HEK293 (cell line): ENCODE data around the gene EPB41L2.
"Not testable (repeated sequence)": the region's sequence is repeated elsewhere in the genome, so short reads cannot be mapped to it uniquely, and the experiment has no call there.

Experiments
- CTCF ChIA-PET: fragments of 350-600 bp; formaldehyde crosslinking; extraction: SDS; loops from one replicate; lab custom pipeline; 2021; ENCODE audit warnings: antibody characterized with exemption; lab: Yijun Ruan, JAX
- POLR2A ChIA-PET: fragments of 300-600 bp; formaldehyde crosslinking; extraction: SDS; loops from one replicate; lab custom pipeline; 2020; ENCODE audit warnings: antibody characterized with exemption, inconsistent platforms; lab: Yijun Ruan, JAX
- H3K27ac ChIP-seq: fragments of 200-500 bp; sonication (Bioruptor generic); 2 replicates; pipeline ENCODE4 v1.5.1; 2014; ENCODE audit warnings: low read depth, low read length, control low read depth, inconsistent platforms; ENCODE audit errors: extremely low read depth
- H3K36me3 ChIP-seq, 2 experiments: fragments of 200-500 bp in 1 of 2; sonication (Bioruptor generic) in 1 of 2; 1 replicate in 1 of 2; 2 replicates in 1 of 2; pipeline ENCODE4 v1.5.1; 2014 to 2017; ENCODE audit warnings: inconsistent platforms in 2 of 2, low read length in 2 of 2; ENCODE audit not compliant: control insufficient read depth in 2 of 2, insufficient read depth in 1 of 2
- H3K4me1 ChIP-seq: fragments of 200-500 bp; sonication (Bioruptor generic); 2 replicates; pipeline ENCODE4 v1.5.1; 2014; ENCODE audit warnings: mild to moderate bottlenecking, low read length, inconsistent platforms; ENCODE audit not compliant: control insufficient read depth, insufficient read depth
- H3K4me3 ChIP-seq: 2 replicates; pipeline ENCODE4 v1.5.1; 2011; ENCODE audit warnings: low read depth, mild to moderate bottlenecking, control low read depth, low read length, moderate library complexity
- H3K9me3 ChIP-seq: fragments of 200-500 bp; sonication (Bioruptor generic); 2 replicates; pipeline ENCODE4 v1.5.1; 2014; ENCODE audit warnings: low read depth, low read length, inconsistent platforms; ENCODE audit not compliant: control insufficient read depth, insufficient read depth
- KLF16 ChIP-seq: fragments of 450-650 bp; formaldehyde crosslinking; IDR thresholded peaks from 2 replicates; pipeline ENCODE4 v1.5.1; 2017; ENCODE audit warnings: missing biosample characterization, missing genetic modification characterization
- PRDM1 ChIP-seq: fragments of 450-650 bp; formaldehyde crosslinking; IDR thresholded peaks from 2 replicates; pipeline ENCODE4; 2016; ENCODE audit warnings: missing biosample characterization, missing genetic modification characterization
- WT1 ChIP-seq: fragments of 450-650 bp; formaldehyde crosslinking; IDR thresholded peaks from 2 replicates; pipeline ENCODE4 v1.5.1; 2016; ENCODE audit warnings: missing biosample characterization, missing genetic modification characterization
- ZBTB8A ChIP-seq: fragments of 450-650 bp; formaldehyde crosslinking; IDR thresholded peaks from 2 replicates; pipeline ENCODE4 v1.5.1; 2016; ENCODE audit warnings: missing biosample characterization, missing genetic modification characterization
- ZEB2 ChIP-seq: fragments of 450-650 bp; formaldehyde crosslinking; IDR thresholded peaks from 2 replicates; pipeline ENCODE4 v1.5.1; 2016; ENCODE audit warnings: missing biosample characterization, missing genetic modification characterization
- ZNF112 ChIP-seq: fragments of 450-650 bp; formaldehyde crosslinking; IDR thresholded peaks from 2 replicates; pipeline ENCODE4 v1.5.0; 2017; ENCODE audit warnings: missing biosample characterization, missing genetic modification characterization
- ZNF175 ChIP-seq: fragments of 450-650 bp; formaldehyde crosslinking; IDR thresholded peaks from 2 replicates; pipeline ENCODE4 v1.5.1; 2016; ENCODE audit warnings: missing biosample characterization, missing genetic modification characterization
- ZNF2 ChIP-seq: fragments of 450-650 bp; formaldehyde crosslinking; IDR thresholded peaks from 2 replicates; pipeline ENCODE4 v1.5.1; 2016; ENCODE audit warnings: missing biosample characterization, missing genetic modification characterization
- ZNF23 ChIP-seq: fragments of 450-650 bp; formaldehyde crosslinking; IDR thresholded peaks from 2 replicates; pipeline ENCODE4 v1.5.1; 2016; ENCODE audit warnings: missing biosample characterization, missing genetic modification characterization, borderline replicate concordance
- ZNF302 ChIP-seq: fragments of 450-650 bp; formaldehyde crosslinking; IDR thresholded peaks from 2 replicates; pipeline ENCODE4 v1.5.1; 2016; ENCODE audit warnings: missing biosample characterization, missing genetic modification characterization, low read depth
- ZNF48 ChIP-seq: fragments of 450-650 bp; formaldehyde crosslinking; IDR thresholded peaks from 2 replicates; pipeline ENCODE4 v1.5.1; 2016; ENCODE audit warnings: missing biosample characterization, missing genetic modification characterization
- ZNF555 ChIP-seq: fragments of 450-650 bp; formaldehyde crosslinking; conservative IDR thresholded peaks from 2 replicates; pipeline ENCODE4 v1.5.1; 2017; ENCODE audit warnings: missing biosample characterization, mild to moderate bottlenecking, missing genetic modification characterization, inconsistent platforms
- ZNF558 ChIP-seq: fragments of 450-650 bp; formaldehyde crosslinking; IDR thresholded peaks from 2 replicates; pipeline ENCODE4 v1.5.1; 2016; ENCODE audit warnings: missing biosample characterization, missing genetic modification characterization
- ZNF626 ChIP-seq: fragments of 450-650 bp; sonication (Bioruptor Pico); formaldehyde crosslinking; IDR thresholded peaks from 2 replicates; pipeline ENCODE4 v1.5.1; 2018; ENCODE audit warnings: missing biosample characterization, missing genetic modification characterization, inconsistent platforms
- TF ChIP-seq, protein P1 (sequence below): fragments of 450-650 bp; formaldehyde crosslinking; IDR thresholded peaks from 2 replicates; pipeline ENCODE4 v1.5.1; 2016; ENCODE audit warnings: missing biosample characterization, missing genetic modification characterization
- TF ChIP-seq, protein P2 (sequence below): fragments of 450-650 bp; formaldehyde crosslinking; IDR thresholded peaks from 2 replicates; pipeline ENCODE4 v1.5.1; 2016; ENCODE audit warnings: missing biosample characterization, missing genetic modification characterization, borderline replicate concordance
- TF ChIP-seq, protein P3 (sequence below): fragments of 450-650 bp; formaldehyde crosslinking; IDR thresholded peaks from 2 replicates; pipeline ENCODE4 v1.5.1; 2016; ENCODE audit warnings: missing biosample characterization, missing genetic modification characterization

EPB41L2 gene

DNA sequence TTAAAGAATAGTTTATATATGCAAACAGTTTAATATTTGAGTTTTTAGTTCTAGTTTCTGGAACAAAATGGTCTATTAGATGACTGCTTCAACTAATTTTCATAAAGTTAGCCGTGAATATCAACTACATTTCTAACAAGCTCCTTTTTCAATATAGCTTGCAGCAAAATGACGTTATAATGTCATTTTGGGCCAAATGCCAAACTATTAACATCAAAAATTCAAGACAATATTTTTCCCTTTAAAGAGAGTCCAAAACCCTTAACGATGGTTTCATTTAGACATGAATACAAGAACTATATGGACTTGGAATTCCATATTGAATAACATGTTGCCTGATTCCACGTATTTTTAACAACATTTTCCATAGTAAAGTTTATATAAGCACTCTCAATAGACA lies 144.9 kb downstream of the EPB41L2 start (continued):
- TF ChIP-seq, protein P1, sequence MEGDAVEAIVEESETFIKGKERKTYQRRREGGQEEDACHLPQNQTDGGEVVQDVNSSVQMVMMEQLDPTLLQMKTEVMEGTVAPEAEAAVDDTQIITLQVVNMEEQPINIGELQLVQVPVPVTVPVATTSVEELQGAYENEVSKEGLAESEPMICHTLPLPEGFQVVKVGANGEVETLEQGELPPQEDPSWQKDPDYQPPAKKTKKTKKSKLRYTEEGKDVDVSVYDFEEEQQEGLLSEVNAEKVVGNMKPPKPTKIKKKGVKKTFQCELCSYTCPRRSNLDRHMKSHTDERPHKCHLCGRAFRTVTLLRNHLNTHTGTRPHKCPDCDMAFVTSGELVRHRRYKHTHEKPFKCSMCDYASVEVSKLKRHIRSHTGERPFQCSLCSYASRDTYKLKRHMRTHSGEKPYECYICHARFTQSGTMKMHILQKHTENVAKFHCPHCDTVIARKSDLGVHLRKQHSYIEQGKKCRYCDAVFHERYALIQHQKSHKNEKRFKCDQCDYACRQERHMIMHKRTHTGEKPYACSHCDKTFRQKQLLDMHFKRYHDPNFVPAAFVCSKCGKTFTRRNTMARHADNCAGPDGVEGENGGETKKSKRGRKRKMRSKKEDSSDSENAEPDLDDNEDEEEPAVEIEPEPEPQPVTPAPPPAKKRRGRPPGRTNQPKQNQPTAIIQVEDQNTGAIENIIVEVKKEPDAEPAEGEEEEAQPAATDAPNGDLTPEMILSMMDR (tag by site-specific recombination): no peak
- TF ChIP-seq ZNF558 (tag by site-specific recombination): no peak
- TF ChIP-seq KLF16 (tag by site-specific recombination): no peak

DNA sequence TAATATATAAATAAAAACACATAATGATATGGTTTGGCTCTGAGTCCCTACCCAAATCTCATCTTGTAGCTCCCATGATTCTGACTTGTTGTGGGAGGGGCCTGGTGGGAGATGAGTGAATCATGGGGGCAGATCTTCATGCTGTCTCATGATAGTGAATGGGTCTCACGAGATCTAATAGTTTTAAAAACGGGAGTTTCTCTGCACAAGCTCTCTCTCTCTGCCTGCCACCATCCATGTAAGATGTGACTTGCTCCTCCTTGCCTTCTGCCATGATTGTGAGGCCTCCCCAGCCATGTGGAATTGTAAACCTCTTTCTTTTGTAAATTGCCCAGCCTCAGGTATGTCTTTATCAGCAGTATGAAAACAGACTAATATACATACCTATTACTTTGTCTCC lies 147.4 kb downstream of the EPB41L2 start:
- H3K4me1 ChIP-seq, H3K4me3 ChIP-seq, H3K27ac ChIP-seq, H3K36me3 ChIP-seq, POLR2A ChIA-PET, H3K9me3 ChIP-seq: not testable (repeated sequence)
- CTCF ChIA-PET: interaction anchor here (0.8 kb wide), 1 partner anchor 20 kb away, joined by 3 read pairs; no protein-coding TSS in a partner anchor

DNA sequence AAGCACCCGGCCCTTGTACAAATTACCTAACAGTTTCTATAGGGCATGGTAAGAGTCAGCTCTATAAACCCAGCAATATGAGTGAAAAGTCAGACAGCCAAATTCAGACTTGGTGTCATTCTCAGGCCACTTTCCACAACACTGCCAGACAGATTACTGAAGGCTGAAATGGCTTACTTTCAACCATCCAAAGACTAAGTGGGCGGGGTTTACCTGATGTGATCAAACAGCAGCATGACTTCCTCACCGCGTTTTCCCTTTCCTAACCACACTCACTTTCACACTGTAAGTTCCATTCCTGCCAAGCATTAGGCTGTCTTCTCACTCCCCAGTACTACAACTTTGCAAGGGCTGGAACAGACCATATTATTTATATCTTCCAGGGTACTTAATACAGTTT lies 149.9 kb downstream of the EPB41L2 start:
- H3K36me3 ChIP-seq: peaks cover 0 to 3% of the 10 kb centered on the region in 2 experiments; a peak in 1 of 3 replicates
- ChIA-PET POLR2A (no interaction called here), CTCF (interaction anchor here (0.6 kb wide), 1 partner anchor 1161 kb away, joined by 5 read pairs; no protein-coding TSS in a partner anchor)
- H3K27ac ChIP-seq: no peak overlapping the region
- TF ChIP-seq ZNF302 (tag by site-specific recombination): no peak
- TF ChIP-seq WT1 (tag by site-specific recombination): no peak
- TF ChIP-seq ZNF23 (tag by site-specific recombination): no peak
- TF ChIP-seq PRDM1 (tag by site-specific recombination): peak; percentile 41; the same call in 1 of the 2 replicates
- no peak overlapping the region for H3K4me3 ChIP-seq
- H3K9me3 ChIP-seq: no peaks in the 10 kb centered on the region
- H3K4me1 ChIP-seq: no peaks in the 10 kb centered on the region

DNA sequence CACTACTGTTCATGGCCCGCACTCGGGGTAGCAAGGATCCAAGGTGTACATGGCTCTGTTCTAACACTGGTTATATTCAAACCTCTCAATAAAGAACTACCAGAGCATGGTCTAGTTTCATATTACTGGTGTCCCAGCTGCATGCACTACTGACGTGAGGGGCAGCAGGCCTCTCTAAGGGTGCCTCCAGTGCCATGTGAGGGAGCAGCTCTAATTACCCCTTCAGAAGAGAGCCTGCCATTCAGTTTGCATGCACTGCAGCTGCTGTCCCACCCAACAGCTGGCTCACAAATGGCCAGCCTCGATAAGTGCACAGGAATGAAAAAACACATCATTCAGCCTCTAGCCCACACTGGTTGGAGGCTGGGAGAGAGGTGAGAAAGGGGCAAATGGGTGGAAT lies 150.6 kb downstream of the EPB41L2 start:
- H3K4me3 ChIP-seq: no peak overlapping the region
- no peak overlapping the region for H3K27ac ChIP-seq
- H3K36me3 ChIP-seq: peaks cover 0 to 3% of the 10 kb centered on the region in 2 experiments; a peak in 1 of 3 replicates
- no peaks in the 10 kb centered on the region for H3K4me1 ChIP-seq
- no peaks in the 10 kb centered on the region for H3K9me3 ChIP-seq
- ChIA-PET CTCF (interaction anchor here (0.6 kb wide), 1 partner anchor 1161 kb away, joined by 5 read pairs; no protein-coding TSS in a partner anchor), POLR2A (no interaction called here)
- TF ChIP-seq ZNF2 (no peak), ZEB2 (tag by site-specific recombination) (no peak), ZNF112 (tag by site-specific recombination) (no peak), ZNF48 (tag by site-specific recombination) (no peak), ZNF626 (no peak), ZBTB8A (tag by site-specific recombination) (no peak), ZNF175 (no peak), ZNF555 (no peak), ZNF23 (tag by site-specific recombination) (no peak), ZNF558 (tag by site-specific recombination) (no peak)
- TF ChIP-seq, protein P2, sequence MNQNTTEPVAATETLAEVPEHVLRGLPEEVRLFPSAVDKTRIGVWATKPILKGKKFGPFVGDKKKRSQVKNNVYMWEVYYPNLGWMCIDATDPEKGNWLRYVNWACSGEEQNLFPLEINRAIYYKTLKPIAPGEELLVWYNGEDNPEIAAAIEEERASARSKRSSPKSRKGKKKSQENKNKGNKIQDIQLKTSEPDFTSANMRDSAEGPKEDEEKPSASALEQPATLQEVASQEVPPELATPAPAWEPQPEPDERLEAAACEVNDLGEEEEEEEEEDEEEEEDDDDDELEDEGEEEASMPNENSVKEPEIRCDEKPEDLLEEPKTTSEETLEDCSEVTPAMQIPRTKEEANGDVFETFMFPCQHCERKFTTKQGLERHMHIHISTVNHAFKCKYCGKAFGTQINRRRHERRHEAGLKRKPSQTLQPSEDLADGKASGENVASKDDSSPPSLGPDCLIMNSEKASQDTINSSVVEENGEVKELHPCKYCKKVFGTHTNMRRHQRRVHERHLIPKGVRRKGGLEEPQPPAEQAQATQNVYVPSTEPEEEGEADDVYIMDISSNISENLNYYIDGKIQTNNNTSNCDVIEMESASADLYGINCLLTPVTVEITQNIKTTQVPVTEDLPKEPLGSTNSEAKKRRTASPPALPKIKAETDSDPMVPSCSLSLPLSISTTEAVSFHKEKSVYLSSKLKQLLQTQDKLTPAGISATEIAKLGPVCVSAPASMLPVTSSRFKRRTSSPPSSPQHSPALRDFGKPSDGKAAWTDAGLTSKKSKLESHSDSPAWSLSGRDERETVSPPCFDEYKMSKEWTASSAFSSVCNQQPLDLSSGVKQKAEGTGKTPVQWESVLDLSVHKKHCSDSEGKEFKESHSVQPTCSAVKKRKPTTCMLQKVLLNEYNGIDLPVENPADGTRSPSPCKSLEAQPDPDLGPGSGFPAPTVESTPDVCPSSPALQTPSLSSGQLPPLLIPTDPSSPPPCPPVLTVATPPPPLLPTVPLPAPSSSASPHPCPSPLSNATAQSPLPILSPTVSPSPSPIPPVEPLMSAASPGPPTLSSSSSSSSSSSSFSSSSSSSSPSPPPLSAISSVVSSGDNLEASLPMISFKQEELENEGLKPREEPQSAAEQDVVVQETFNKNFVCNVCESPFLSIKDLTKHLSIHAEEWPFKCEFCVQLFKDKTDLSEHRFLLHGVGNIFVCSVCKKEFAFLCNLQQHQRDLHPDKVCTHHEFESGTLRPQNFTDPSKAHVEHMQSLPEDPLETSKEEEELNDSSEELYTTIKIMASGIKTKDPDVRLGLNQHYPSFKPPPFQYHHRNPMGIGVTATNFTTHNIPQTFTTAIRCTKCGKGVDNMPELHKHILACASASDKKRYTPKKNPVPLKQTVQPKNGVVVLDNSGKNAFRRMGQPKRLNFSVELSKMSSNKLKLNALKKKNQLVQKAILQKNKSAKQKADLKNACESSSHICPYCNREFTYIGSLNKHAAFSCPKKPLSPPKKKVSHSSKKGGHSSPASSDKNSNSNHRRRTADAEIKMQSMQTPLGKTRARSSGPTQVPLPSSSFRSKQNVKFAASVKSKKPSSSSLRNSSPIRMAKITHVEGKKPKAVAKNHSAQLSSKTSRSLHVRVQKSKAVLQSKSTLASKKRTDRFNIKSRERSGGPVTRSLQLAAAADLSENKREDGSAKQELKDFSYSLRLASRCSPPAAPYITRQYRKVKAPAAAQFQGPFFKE (tag by site-specific recombination): no peak
- TF ChIP-seq, protein P3, sequence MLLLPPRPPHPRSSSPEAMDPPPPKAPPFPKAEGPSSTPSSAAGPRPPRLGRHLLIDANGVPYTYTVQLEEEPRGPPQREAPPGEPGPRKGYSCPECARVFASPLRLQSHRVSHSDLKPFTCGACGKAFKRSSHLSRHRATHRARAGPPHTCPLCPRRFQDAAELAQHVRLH: no peak
